GM21447 (cell line): Measurements from ENCODE around the gene DBX2.
"Not testable (repeated sequence)": the region's sequence is repeated elsewhere in the genome, so short reads cannot be mapped to it uniquely, and the experiment has no call there.

Experiments used
- ATAC-seq: cut with Tn5 transposase; IDR thresholded peaks from one replicate; pipeline ENCODE4 v1.9.1; 2021; ENCODE audit not compliant: unreplicated experiment

The DBX2 gene

GRCh38 chr12:45050751-45051571 lies at the start of gene DBX2:
TSS of gene DBX2 (minus strand) at chr12:45051099. CDS start at chr12:45050927, 172 bp downstream.
- no peak for ATAC-seq

GRCh38 chr12:45098766-45099165 lies 47.9 kb upstream of the DBX2 start:
- no peak for ATAC-seq

- ATAC-seq: not testable (repeated sequence)
These were observed 44.5 kb upstream of the DBX2 start for GRCh38 chr12:45095417-45095816.

GRCh38 chr12:45093051-45093450 lies 42.2 kb upstream of the DBX2 start:
- no peak for ATAC-seq

- ATAC-seq: no peak
These were observed 38.6 kb upstream of the DBX2 start for GRCh38 chr12:45089411-45090075.

- no peak for ATAC-seq
These were observed 37.7 kb upstream of the DBX2 start for GRCh38 chr12:45088608-45089007.

GRCh38 chr12:45084248-45084647 lies 33.3 kb upstream of the DBX2 start:
- ATAC-seq: not testable (repeated sequence)

GRCh38 chr12:45077251-45077650 lies 26.4 kb upstream of the DBX2 start:
- no peak for ATAC-seq

GRCh38 chr12:45076417-45077026 lies 25.6 kb upstream of the DBX2 start:
- no peak for ATAC-seq

GRCh38 chr12:45075587-45076282 lies 24.8 kb upstream of the DBX2 start:
- ATAC-seq: no peak

GRCh38 chr12:45065125-45065626 lies 14.3 kb upstream of the DBX2 start:
- ATAC-seq: no peak

- ATAC-seq: no peak
These were observed 10.1 kb upstream of the DBX2 start for GRCh38 chr12:45060976-45061375.

GRCh38 chr12:45051572-45052125 lies 750 bp upstream of the DBX2 start:
- ATAC-seq: no peak

- ATAC-seq: no peak
These were observed 768 bp downstream of the DBX2 start for GRCh38 chr12:45049912-45050750.

GRCh38 chr12:45042599-45042998 lies 8.3 kb downstream of the DBX2 start:
- no peak for ATAC-seq

- no peak for ATAC-seq
These were observed 9.9 kb downstream of the DBX2 start for GRCh38 chr12:45040977-45041376.

- no peak for ATAC-seq
These were observed 11.1 kb downstream of the DBX2 start for GRCh38 chr12:45039757-45040156.

- ATAC-seq: no peak
These were observed 16.0 kb downstream of the DBX2 start for GRCh38 chr12:45034861-45035265.

GRCh38 chr12:45017916-45018315 lies 33.0 kb downstream of the DBX2 start:
- ATAC-seq: no peak

GRCh38 chr12:45014396-45014795 lies 36.5 kb downstream of the DBX2 start:
- no peak for ATAC-seq
